COLO829 (cell line): ENCODE results near the gene TRPM3.

Experiments used
- DNase-seq: peaks from one replicate; pipeline ENCODE4 v3.0.0; 2012; ENCODE audit warnings: low spot score

The TRPM3 gene

DNA sequence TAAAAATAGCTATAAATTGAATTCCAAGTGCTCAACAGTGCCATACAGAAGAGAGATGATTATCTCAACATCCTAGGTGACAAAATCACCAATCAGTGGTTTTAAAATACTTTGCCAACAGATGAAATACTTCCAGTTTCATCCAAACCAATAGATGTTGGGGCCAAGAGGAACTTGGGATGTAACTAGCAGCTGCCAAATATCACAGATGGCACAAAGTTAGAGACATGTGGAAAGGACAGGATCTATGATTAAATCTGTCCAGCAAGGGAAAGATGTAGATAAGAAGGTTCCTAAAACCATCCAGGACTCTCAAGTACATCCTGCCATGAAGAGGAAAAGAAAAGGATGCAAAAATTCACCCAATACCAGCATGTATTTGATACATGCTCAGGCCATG, 23.8 kb downstream of the TRPM3 start:
- DNase-seq, result no peak

GRCh38 chr9:71096421-71097108, 24.9 kb downstream of the TRPM3 start:
- DNase-seq, result no peak

- no peak for DNase-seq
These were observed 26.6 kb downstream of the TRPM3 start for GRCh38 chr9:71094708-71095251.

- no peak for DNase-seq
These were observed 30.5 kb downstream of the TRPM3 start for GRCh38 chr9:71090896-71091295.

- DNase-seq, result no peak
These were observed 42.0 kb downstream of the TRPM3 start for GRCh38 chr9:71079451-71079850.

- no peak for DNase-seq
These were observed 45.3 kb downstream of the TRPM3 start for GRCh38 chr9:71076096-71076495.

- DNase-seq, result no peak
These were observed 47.9 kb downstream of the TRPM3 start for GRCh38 chr9:71073494-71073893.

DNA sequence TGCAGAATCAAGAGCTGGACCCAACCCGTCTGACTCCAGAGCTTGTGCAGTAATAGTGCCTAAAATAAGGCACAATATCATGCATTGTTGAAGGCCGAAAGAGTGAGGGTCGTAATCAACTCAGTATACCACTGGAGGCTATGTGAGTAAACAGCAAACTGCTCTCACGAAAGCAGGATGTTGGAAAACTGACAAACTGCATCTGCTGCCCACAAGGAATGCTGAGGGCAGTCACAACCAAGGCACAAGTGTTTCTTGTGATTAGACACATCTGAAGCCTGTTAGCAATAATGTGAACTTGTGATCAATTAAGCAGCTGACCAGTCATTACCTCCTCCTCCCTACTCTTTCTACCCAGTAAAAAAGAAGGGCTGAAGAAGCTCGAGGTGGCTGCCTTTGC, 48.8 kb downstream of the TRPM3 start:
- DNase-seq, result no peak

- no peak for DNase-seq
These were observed 49.8 kb downstream of the TRPM3 start for GRCh38 chr9:71071633-71072032.

- no peak for DNase-seq
These were observed 62.8 kb downstream of the TRPM3 start for GRCh38 chr9:71058660-71059059.

DNA sequence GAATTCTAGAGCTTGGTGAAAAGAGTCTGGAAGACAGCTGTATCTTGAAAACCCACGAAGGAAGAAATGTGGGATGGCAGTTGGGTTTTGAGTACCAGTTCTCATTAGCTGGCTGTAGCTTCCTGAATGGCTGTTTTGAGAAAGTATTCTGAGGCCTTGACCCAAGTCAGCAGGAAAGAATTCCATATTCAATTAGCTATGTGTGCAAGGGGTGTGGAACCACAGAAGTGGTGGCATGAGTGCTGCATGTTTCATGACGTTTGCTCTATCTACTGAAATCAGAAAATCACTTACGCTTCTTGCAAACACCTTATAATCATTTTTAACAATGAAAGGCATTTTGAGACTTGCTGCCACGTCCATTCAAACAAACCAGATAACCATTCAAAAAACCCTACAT, 69.1 kb downstream of the TRPM3 start:
- DNase-seq, result no peak

GRCh38 chr9:71048280-71048679, 73.1 kb downstream of the TRPM3 start:
- no peak for DNase-seq

DNA sequence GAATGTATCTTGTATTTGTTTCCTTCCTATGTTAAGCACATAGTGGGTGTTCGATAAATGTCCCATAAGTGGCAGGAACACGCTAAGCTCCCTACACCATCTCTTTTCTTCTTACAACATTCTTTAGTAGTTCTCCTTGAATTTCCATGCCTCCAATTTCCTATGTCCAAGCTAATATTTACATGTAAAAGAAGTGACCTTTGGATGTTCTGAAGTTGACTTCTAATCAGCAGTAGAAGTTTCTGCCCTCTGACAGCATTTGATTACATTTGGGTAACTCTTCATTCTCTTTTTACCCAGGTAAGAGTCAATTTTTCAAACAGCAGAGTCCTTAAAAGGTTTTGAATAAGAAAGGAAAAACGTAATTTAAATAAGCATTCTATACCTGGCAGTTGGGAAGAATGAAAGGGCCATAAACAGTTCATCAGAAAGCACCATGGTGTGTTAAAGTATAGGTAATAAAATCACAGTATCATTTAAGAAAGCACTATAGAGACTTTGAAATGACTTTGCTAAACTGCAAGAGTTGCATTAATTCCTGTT, 78.9 kb downstream of the TRPM3 start:
- DNase-seq, result no peak

DNA sequence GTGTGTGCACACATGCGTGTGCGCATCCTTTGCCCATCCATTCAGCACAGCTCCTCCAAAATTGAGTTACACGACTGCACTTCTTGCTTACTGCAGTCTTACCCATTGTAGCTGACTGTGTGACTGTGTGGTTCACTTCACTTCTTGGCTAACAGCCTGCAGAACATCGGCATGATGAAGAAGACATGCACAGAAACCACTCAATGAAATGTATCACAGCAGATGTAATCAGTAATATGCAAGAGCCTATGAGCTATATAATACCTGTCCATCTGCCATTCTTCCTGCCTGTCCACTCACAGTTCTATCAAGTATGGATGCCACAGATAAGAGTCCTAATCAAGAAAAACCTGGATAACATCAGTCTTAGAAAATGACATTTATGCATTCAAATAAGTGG, 83.9 kb downstream of the TRPM3 start:
- DNase-seq, result no peak

GRCh38 chr9:71036501-71036900, 84.9 kb downstream of the TRPM3 start:
- DNase-seq, result peak; percentile 21

DNA sequence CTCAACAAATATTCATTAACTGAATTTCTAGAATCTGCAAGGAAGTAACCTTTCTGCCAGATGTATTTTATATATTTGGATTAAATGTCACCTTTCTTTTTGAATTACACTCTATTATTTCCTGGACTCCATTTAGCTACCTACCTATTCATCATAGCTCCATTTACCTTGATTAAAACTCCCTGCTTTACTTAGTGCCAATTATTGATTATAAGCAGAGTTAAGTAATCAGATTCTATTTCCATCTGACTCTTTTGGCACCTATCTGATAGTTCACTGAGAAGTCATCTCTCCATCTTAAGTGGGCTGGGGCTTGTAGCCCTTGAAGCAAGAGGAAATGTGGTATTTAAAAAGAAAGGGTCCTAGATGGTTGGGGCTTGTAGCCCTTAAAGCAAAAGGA, 88.6 kb downstream of the TRPM3 start:
- no peak for DNase-seq

GRCh38 chr9:71025728-71026127, 95.7 kb downstream of the TRPM3 start:
- no peak for DNase-seq

DNA sequence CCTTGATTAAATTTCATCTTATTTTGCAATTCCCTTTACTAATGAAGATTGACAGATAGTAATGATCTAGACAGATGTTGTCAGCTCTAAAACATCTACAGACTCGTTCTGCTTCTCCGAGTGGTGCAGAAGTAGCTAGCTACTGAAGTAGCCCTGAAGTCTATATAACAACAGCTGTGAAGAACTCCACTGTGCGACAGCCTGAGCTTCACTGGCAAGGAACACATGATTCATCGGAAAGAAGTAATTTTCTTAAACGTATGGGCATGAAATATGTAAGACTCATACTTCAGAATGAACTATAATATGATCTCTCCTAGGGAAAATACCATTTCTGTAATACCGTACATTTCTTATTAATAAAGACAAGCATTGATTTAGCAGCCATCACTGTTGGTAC, 96.2 kb downstream of the TRPM3 start:
- DNase-seq, result no peak

DNA sequence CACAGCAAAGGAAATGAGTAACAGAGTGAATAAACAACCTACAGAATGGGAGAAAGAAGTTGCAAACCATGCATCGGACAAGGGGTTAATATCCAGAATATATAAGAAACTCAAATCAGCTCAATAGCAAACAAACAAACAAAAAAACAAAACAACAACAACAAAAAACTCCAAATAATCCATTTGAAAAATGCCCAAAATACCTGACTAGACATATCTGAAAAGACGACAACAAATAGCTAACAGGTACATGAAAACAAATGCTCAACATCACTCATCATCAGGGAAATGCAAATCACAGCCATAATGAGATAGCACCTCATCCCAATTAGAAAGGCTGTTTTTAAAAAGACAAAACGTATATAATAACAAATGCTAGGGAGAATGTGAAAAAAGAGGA, 111.2 kb downstream of the TRPM3 start:
- DNase-seq, result no peak

GRCh38 chr9:71005456-71005855, 116.0 kb downstream of the TRPM3 start:
- no peak for DNase-seq

- no peak for DNase-seq
These were observed 117.2 kb downstream of the TRPM3 start for GRCh38 chr9:71004196-71004595.

DNA sequence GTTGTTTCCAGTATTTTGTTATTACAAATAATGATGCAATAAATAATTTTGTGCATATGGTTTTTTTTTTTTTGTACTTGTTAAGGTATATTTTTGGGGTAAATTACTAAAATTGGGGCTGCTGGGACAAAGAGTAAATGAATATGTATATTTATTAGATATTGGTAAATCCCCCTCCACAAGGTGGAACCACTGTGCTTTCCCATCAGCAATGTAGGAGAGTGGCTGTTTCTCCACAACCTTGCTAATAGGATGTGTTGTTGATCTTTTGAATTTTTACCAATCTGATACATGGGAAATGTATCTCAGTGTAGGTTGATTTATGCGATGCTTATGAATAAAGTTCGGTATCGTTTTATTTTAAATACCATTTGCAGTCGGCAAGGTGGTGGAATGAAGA, 118.1 kb downstream of the TRPM3 start:
- no peak for DNase-seq

DNA sequence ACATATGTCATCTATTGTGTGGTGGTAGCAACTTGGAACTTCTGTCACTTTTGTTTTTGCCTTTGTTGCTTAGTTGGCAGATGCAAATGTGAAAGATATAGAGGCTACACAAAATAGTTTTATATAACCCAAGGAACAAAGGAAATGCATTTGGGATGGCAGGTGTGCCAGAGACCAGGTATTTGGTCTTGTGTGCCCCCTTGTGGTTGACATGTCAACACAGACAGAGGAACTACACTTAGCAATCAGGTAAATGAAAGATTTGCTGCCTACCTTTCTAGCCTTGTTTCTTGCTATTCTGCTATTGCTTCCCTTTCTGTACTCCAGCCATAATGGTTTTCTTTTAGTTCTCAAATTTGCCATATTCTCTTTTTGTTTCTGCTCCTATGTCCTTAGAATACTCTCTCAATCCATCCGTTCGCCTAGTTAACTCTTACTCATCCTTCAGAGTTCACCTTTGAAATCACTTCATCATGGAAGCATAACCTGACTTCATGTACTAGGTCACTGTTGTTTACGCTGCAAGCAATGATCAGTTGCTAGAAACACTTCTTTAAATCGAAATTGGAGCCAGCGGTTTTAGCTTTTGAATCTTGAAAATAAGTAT, 119.5 kb downstream of the TRPM3 start:
- peak; percentile 11 for DNase-seq

- no peak for DNase-seq
These were observed 122.5 kb downstream of the TRPM3 start for GRCh38 chr9:70998962-70999361.
